ENCODE measurements around the gene FUT7.

The FUT7 gene

GRCh38 chr9:137009938-137010732 is 21.8 kb downstream of the FUT7 start:
- Histone ChIP-seq H3K4me3 (ENCODE audit: low read depth in 1 of 2, low read length in 1 of 2) (no peak overlapping the region), H3K27ac (no peak overlapping the region), H3K4me1 (ENCODE audit: control insufficient read depth in 1 of 2, insufficient read depth in 1 of 2, low read depth in 1 of 2, low read length in 1 of 2) (no peaks in the 10 kb centered on the region), H3K36me3 (peaks cover 86% of the 10 kb centered on the region), H3K9me3 (no peaks in the 10 kb centered on the region), H3K27me3 (no peaks in the 10 kb centered on the region)
- TF ChIP-seq CTCF (IDR thresholded peaks at IDR 0.05), result no peak

GRCh38 chr9:137009217-137009616 is 22.7 kb downstream of the FUT7 start:
- Histone ChIP-seq H3K4me3 (ENCODE audit: low read depth in 1 of 2, low read length in 1 of 2) (no peak overlapping the region), H3K4me1 (ENCODE audit: control insufficient read depth in 1 of 2, insufficient read depth in 1 of 2, low read depth in 1 of 2, low read length in 1 of 2) (no peaks in the 10 kb centered on the region), H3K9me3 (no peaks in the 10 kb centered on the region), H3K27me3 (no peaks in the 10 kb centered on the region), H3K27ac (no peak overlapping the region), H3K36me3 (peaks cover 77% of the 10 kb centered on the region)
- no peak for TF ChIP-seq CTCF (IDR thresholded peaks at IDR 0.05)

- no peak overlapping the region for H3K4me3 ChIP-seq (ENCODE audit: low read depth in 1 of 2, low read length in 1 of 2)
- H3K9me3 ChIP-seq, result no peaks in the 10 kb centered on the region
- H3K36me3 ChIP-seq, result peaks cover 68% of the 10 kb centered on the region
- no peaks in the 10 kb centered on the region for H3K27me3 ChIP-seq
- no peak overlapping the region for H3K27ac ChIP-seq
- no peaks in the 10 kb centered on the region for H3K4me1 ChIP-seq (ENCODE audit: control insufficient read depth in 1 of 2, insufficient read depth in 1 of 2, low read depth in 1 of 2, low read length in 1 of 2)
- no peak for TF ChIP-seq CTCF (IDR thresholded peaks at IDR 0.05)
These were observed 23.6 kb downstream of the FUT7 start for GRCh38 chr9:137008312-137008711.

- Histone ChIP-seq H3K27ac (no peak overlapping the region), H3K27me3 (no peaks in the 10 kb centered on the region), H3K4me1 (ENCODE audit: control insufficient read depth in 1 of 2, insufficient read depth in 1 of 2, low read depth in 1 of 2, low read length in 1 of 2) (no peaks in the 10 kb centered on the region), H3K9me3 (no peaks in the 10 kb centered on the region), H3K4me3 (ENCODE audit: low read depth in 1 of 2, low read length in 1 of 2) (no peak overlapping the region), H3K36me3 (peaks cover 63% of the 10 kb centered on the region)
- no peak for TF ChIP-seq CTCF (IDR thresholded peaks at IDR 0.05)
These were observed 24.0 kb downstream of the FUT7 start for GRCh38 chr9:137007816-137008270.

- TF ChIP-seq CTCF (IDR thresholded peaks at IDR 0.05), result no peak
- H3K9me3 ChIP-seq, result no peaks in the 10 kb centered on the region
- H3K27ac ChIP-seq, result no peak overlapping the region
- no peaks in the 10 kb centered on the region for H3K27me3 ChIP-seq
- peaks cover 0 to 4% of the 10 kb centered on the region in 2 experiments for H3K4me1 ChIP-seq (ENCODE audit: control insufficient read depth in 1 of 2, insufficient read depth in 1 of 2, low read depth in 1 of 2, low read length in 1 of 2)
- H3K4me3 ChIP-seq (ENCODE audit: low read depth in 1 of 2, low read length in 1 of 2), result no peak overlapping the region
- H3K36me3 ChIP-seq, result peaks cover 58% of the 10 kb centered on the region
These were observed 24.6 kb downstream of the FUT7 start for GRCh38 chr9:137007108-137007815.
